Thymus (tissue), 14 donors: ENCODE results near the gene ARRB1. TPM values are rescaled to one million over a fixed set of nuclear protein-coding genes. Genes with fewer than 3 reads are reported as not detected.

Source experiments
- DNase-seq, 9 donors: peaks; one replicate each; pipeline ENCODE4 v3.0.0-alpha.2; 2013; ENCODE audit warnings: low spot score in 9 of 9, low read depth in 6 of 9, missing footprints in 1 of 9
- H3K27ac ChIP-seq, 2 donors: one replicate each; pipeline ENCODE4 v1.5.1; 2013; ENCODE audit warnings: control low read depth in 1 of 2, low read depth in 1 of 2, low read length in 1 of 2, mild to moderate bottlenecking in 1 of 2, moderate library complexity in 1 of 2
- H3K27me3 ChIP-seq, 2 donors: one replicate each; pipeline ENCODE4 v1.5.1; 2013; ENCODE audit warnings: low read length in 1 of 2; ENCODE audit not compliant: control insufficient read depth in 2 of 2, insufficient read depth in 1 of 2
- H3K36me3 ChIP-seq, 2 donors: one replicate each; pipeline ENCODE4 v1.5.1; 2013; ENCODE audit warnings: low read length in 1 of 2, mild to moderate bottlenecking in 1 of 2, moderate library complexity in 1 of 2; ENCODE audit not compliant: control insufficient read depth in 2 of 2, insufficient read depth in 2 of 2
- H3K4me1 ChIP-seq, 2 donors: one replicate each; pipeline ENCODE4 v1.5.1; 2013; ENCODE audit warnings: low read length in 2 of 2; ENCODE audit not compliant: control insufficient read depth in 2 of 2, insufficient read depth in 2 of 2
- H3K4me3 ChIP-seq, 2 donors: one replicate each; pipeline ENCODE4 v1.5.1; 2013; ENCODE audit warnings: low read length in 2 of 2, control low read depth in 1 of 2, mild to moderate bottlenecking in 1 of 2
- H3K9me3 ChIP-seq, 2 donors: one replicate each; pipeline ENCODE4 v1.5.1; 2013; ENCODE audit warnings: low read length in 1 of 2, mild to moderate bottlenecking in 1 of 2; ENCODE audit not compliant: control insufficient read depth in 2 of 2, insufficient read depth in 1 of 2
- WGBS: extraction: QIAGEN DNeasy Blood & Tissue Kit; methylation state at CpG from one replicate; pipeline ENCODE4 v1.1.7; 2013; 5-methylcytosine and 5-hydroxymethylcytosine counted together
- long read RNA-seq, 10 donors: transcript quantifications; one replicate each; lab custom pipeline, GENCODE V29; 2026
- polyA plus RNA-seq: library from polyadenylated mRNA; stranded (reverse); fragments of 200-250 nt; gene quantifications from one replicate; pipeline ENCODE4 v1.2.3, GENCODE V29; 2013
- total RNA-seq: library from RNA; stranded (reverse); fragments of 120-200 nt; gene quantifications from one replicate; pipeline ENCODE4 v1.2.4, GENCODE V29; 2013
- donor health status: healthy.

ARRB1 gene
- total RNA-seq (11.1 TPM), polyA plus RNA-seq (4.1 TPM)
- long read RNA-seq, donor 1, partial matches to known transcripts = 0 of 2 reads
- long read RNA-seq, donor 1, other reads (novel, unspliced or antisense) = 0 of 2 reads
- long read RNA-seq, donor 2 = 0 reads
- long read RNA-seq, donor 3, transcript ARRB1-201 (15 exons, 1,895 nt) = major isoform, 5 of 5 reads
- long read RNA-seq, donor 3, partial matches to known transcripts = 0 of 5 reads
- long read RNA-seq, donor 3, other reads (novel, unspliced or antisense) = 0 of 5 reads
- long read RNA-seq, donor 4, partial matches to known transcripts = 0 of 1 reads
- long read RNA-seq, donor 4, other reads (novel, unspliced or antisense) = 0 of 1 reads
- long read RNA-seq, donor 5, transcript ARRB1-201 (15 exons, 1,895 nt) = major isoform, 7 of 8,377 reads
- long read RNA-seq, donor 5, partial matches to known transcripts = 8,048 of 8,377 reads
- long read RNA-seq, donor 5, other reads (novel, unspliced or antisense) = 320 of 8,377 reads
- long read RNA-seq, donor 6 = 0 reads
- long read RNA-seq, donor 7, partial matches to known transcripts = 0 of 4 reads
- long read RNA-seq, donor 7, other reads (novel, unspliced or antisense) = 0 of 4 reads
- long read RNA-seq, donor 8, partial matches to known transcripts = 0 of 1 reads
- long read RNA-seq, donor 8, other reads (novel, unspliced or antisense) = 0 of 1 reads
- long read RNA-seq, donor 9, partial matches to known transcripts = 2,380 of 2,519 reads
- long read RNA-seq, donor 9, other reads (novel, unspliced or antisense) = 138 of 2,519 reads
- long read RNA-seq, donor 10, partial matches to known transcripts = 0 of 1 reads
- long read RNA-seq, donor 10, other reads (novel, unspliced or antisense) = 0 of 1 reads

- Histone ChIP-seq H3K27ac (peak within 1 kb of the TSS; percentile 63 to 74), H3K9me3 (peaks cover 0 to 3% of the 10 kb centered on the region in 2 donors), H3K27me3 (peaks cover 3 to 27% of the 10 kb centered on the region in 2 donors), H3K4me1 (peaks cover 3 to 55% of the 10 kb centered on the region in 2 donors), H3K4me3 (peak within 1 kb of the TSS; percentile 50 to 54), H3K36me3 (no peaks in the 10 kb centered on the region)
- WGBS = under 1% methylated on average over 38 of the region's 38 CpGs
- DNase-seq = no peak
Observed at GRCh38 chr11:75351541-75351790, at the start of gene ARRB1. Gene ARRB1, minus strand, starts transcription at chr11:75351661. Its CDS starts 54 bp downstream, at chr11:75351607.

GRCh38 chr11:75400146-75400865 lies 48.8 kb upstream of the ARRB1 start:
- peaks cover 41 to 44% of the 10 kb centered on the region in 2 donors for H3K36me3 ChIP-seq
- peak in 7 of 9 donors; percentile 12 to 59 (median 31) for DNase-seq
- no peaks in the 10 kb centered on the region for H3K9me3 ChIP-seq
- H3K4me3 ChIP-seq = peak overlapping the region; percentile 87 to 98
- H3K27ac ChIP-seq = peak overlapping the region; percentile 97
- H3K4me1 ChIP-seq = peaks cover 8 to 14% of the 10 kb centered on the region in 2 donors
- H3K27me3 ChIP-seq = no peaks in the 10 kb centered on the region
- 12% methylated on average over 11 of the region's 11 CpGs for WGBS

- under 1% methylated on average over 55 of the region's 55 CpGs for WGBS
- no peaks in the 10 kb centered on the region for H3K9me3 ChIP-seq
- peak within 1 kb of the TSS; percentile 97 for H3K27ac ChIP-seq
- DNase-seq = peak; percentile 76 to 96 (median 87)
- H3K4me3 ChIP-seq = peak within 1 kb of the TSS; percentile 87 to 98
- no peaks in the 10 kb centered on the region for H3K27me3 ChIP-seq
- peaks cover 34 to 37% of the 10 kb centered on the region in 2 donors for H3K36me3 ChIP-seq
- H3K4me1 ChIP-seq = peaks cover 8 to 14% of the 10 kb centered on the region in 2 donors
Observed at GRCh38 chr11:75399344-75400145, 48.1 kb upstream of the ARRB1 start, which contains the start of gene RPS3. Gene RPS3, plus strand, starts transcription at chr11:75399518. Its CDS starts 30 bp downstream, at chr11:75399548.

GRCh38 chr11:75398906-75399305 lies 47.4 kb upstream of the ARRB1 start:
- Histone ChIP-seq H3K4me1 (peaks cover 8 to 14% of the 10 kb centered on the region in 2 donors), H3K36me3 (peaks cover 28 to 30% of the 10 kb centered on the region in 2 donors), H3K27ac (no peak overlapping the region), H3K9me3 (no peaks in the 10 kb centered on the region), H3K4me3 (no peak overlapping the region), H3K27me3 (no peaks in the 10 kb centered on the region)
- 92% methylated on average over 8 of the region's 8 CpGs for WGBS
- DNase-seq = no peak

- H3K27ac ChIP-seq = no peak overlapping the region
- no peaks in the 10 kb centered on the region for H3K4me1 ChIP-seq
- H3K27me3 ChIP-seq = peaks cover 0 to 2% of the 10 kb centered on the region in 2 donors
- WGBS = 95% methylated on average over 8 of the region's 8 CpGs
- no peaks in the 10 kb centered on the region for H3K36me3 ChIP-seq
- no peak overlapping the region for H3K4me3 ChIP-seq
- H3K9me3 ChIP-seq = no peaks in the 10 kb centered on the region
- DNase-seq = no peak
Observed at GRCh38 chr11:75394085-75394840, 42.8 kb upstream of the ARRB1 start.

- DNase-seq = no peak
- 95% methylated on average over 7 of the region's 7 CpGs for WGBS
- H3K27ac ChIP-seq = no peak overlapping the region
Observed at GRCh38 chr11:75389925-75390324, 38.5 kb upstream of the ARRB1 start.

GRCh38 chr11:75389276-75389605 lies 37.8 kb upstream of the ARRB1 start:
- DNase-seq = no peak
- H3K4me3 ChIP-seq = no peak overlapping the region
- peaks cover 3 to 5% of the 10 kb centered on the region in 2 donors for H3K4me1 ChIP-seq
- no peaks in the 10 kb centered on the region for H3K36me3 ChIP-seq
- H3K27me3 ChIP-seq = peaks cover 0 to 7% of the 10 kb centered on the region in 2 donors
- 94% methylated on average over 11 of the region's 11 CpGs for WGBS
- H3K9me3 ChIP-seq = no peaks in the 10 kb centered on the region
- H3K27ac ChIP-seq = no peak overlapping the region

More at GRCh38 chr11:75389925-75390324, 38.5 kb upstream of the ARRB1 start:
- Histone ChIP-seq H3K27me3 (peaks cover 0 to 7% of the 10 kb centered on the region in 2 donors), H3K9me3 (no peaks in the 10 kb centered on the region), H3K4me1 (peaks cover 0 to 3% of the 10 kb centered on the region in 2 donors), H3K36me3 (no peaks in the 10 kb centered on the region), H3K4me3 (no peak overlapping the region)
